C4-2B (cell line): ENCODE data around the gene RAB3IL1.
A peak's percentile ranks its signal among the peaks of the same experiment; 100 is the strongest.

Source experiments
- H3K27ac ChIP-seq: fragments of 450-650 bp; 2 replicates; pipeline ENCODE4 v1.5.1; 2017
- ZFX ChIP-seq: fragments of 450-650 bp; IDR thresholded peaks from 2 replicates; pipeline ENCODE4 v1.6.1; 2017
- TF ChIP-seq, protein P1 (sequence below): fragments of 450-650 bp; conservative IDR thresholded peaks from 2 replicates; pipeline ENCODE4 v1.5.1; 2017; ENCODE audit warnings: mild to moderate bottlenecking

The RAB3IL1 gene

GRCh38 chr11:61950035-61950547 is 32.7 kb upstream of the RAB3IL1 start, which contains the start of gene BEST1:
Gene BEST1 (plus strand): TSS chr11:61950351. CDS start chr11:61951807, 1,456 bp downstream.
- no peak for TF ChIP-seq ZFX
- TF ChIP-seq, protein P1, sequence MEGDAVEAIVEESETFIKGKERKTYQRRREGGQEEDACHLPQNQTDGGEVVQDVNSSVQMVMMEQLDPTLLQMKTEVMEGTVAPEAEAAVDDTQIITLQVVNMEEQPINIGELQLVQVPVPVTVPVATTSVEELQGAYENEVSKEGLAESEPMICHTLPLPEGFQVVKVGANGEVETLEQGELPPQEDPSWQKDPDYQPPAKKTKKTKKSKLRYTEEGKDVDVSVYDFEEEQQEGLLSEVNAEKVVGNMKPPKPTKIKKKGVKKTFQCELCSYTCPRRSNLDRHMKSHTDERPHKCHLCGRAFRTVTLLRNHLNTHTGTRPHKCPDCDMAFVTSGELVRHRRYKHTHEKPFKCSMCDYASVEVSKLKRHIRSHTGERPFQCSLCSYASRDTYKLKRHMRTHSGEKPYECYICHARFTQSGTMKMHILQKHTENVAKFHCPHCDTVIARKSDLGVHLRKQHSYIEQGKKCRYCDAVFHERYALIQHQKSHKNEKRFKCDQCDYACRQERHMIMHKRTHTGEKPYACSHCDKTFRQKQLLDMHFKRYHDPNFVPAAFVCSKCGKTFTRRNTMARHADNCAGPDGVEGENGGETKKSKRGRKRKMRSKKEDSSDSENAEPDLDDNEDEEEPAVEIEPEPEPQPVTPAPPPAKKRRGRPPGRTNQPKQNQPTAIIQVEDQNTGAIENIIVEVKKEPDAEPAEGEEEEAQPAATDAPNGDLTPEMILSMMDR, result no peak
- peak within 1 kb of the TSS; percentile 35 for H3K27ac ChIP-seq

GRCh38 chr11:61949169-61950034 is 32.0 kb upstream of the RAB3IL1 start:
- TF ChIP-seq, protein P1, result no peak
- no peak for TF ChIP-seq ZFX
- peak overlapping the region; percentile 35 for H3K27ac ChIP-seq

GRCh38 chr11:61948505-61948904 is 31.1 kb upstream of the RAB3IL1 start:
- H3K27ac ChIP-seq, result no peak overlapping the region
- TF ChIP-seq, protein P1, result no peak
- TF ChIP-seq ZFX, result no peak

GRCh38 chr11:61947486-61948210 is 30.3 kb upstream of the RAB3IL1 start:
- H3K27ac ChIP-seq, result no peak overlapping the region
- TF ChIP-seq, protein P1, result peak; percentile 96
- no peak for TF ChIP-seq ZFX

- no peak overlapping the region for H3K27ac ChIP-seq
- TF ChIP-seq, protein P1, result no peak
- no peak for TF ChIP-seq ZFX
Measured at GRCh38 chr11:61946894-61947293, 29.5 kb upstream of the RAB3IL1 start.

- H3K27ac ChIP-seq, result no peak overlapping the region
- TF ChIP-seq, protein P1, result no peak
- TF ChIP-seq ZFX, result no peak
Measured at GRCh38 chr11:61945191-61945590, 27.8 kb upstream of the RAB3IL1 start.

DNA sequence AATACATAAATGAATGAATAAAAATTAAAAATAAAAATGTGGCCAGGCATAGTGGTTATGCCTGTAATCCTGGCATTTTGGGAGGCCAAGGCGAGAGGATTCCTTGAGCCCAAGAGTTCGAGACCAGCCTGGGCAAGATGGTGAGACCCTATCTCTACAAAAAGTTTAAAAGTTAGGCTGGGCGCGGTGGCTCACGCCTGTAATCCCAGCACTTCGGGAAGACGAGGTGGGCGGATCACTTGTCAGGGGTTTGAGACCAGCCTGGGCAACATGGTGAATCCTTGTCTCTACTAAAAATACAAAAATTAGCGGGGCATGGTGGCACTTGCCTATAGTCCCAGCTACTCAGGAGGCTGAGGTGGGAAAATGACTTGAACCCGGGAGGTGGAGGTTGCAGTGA is 23.1 kb upstream of the RAB3IL1 start:
- no peak for TF ChIP-seq ZFX
- TF ChIP-seq, protein P1, result no peak

More for the DNA sequence above, 23.1 kb upstream of the RAB3IL1 start:
- H3K27ac ChIP-seq, result no peak overlapping the region
